DMS153 (cell line): ENCODE data around the gene TNIK.

Experiments
- DNase-seq: peaks from one replicate; lab custom pipeline; 2025; lab: John Stamatoyannopoulos, UW

Gene TNIK

GRCh38 chr3:171165983-171166382 is 294.2 kb downstream of the TNIK start:
- no peak for DNase-seq

DNA sequence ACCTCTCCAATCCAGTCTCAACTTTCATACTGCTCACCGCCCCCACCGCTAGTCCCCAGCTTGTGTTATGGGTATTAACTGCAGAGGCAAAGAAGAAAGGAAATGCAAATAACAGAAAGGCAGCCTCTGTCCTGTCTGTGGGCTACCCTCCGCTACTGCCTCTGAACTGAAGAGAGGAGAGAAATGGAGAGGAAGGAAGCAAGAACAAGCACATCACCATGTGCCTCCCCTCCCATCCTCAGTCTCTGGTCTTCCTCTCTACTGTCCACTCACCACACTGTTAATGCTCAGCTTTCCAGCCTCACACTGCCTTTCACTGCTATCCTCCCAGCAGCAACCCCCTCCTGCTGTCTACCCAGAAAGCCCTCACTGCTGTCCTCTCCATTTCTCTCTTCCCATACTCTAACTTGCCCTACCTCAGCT is 294.7 kb downstream of the TNIK start:
- DNase-seq = no peak

DNA sequence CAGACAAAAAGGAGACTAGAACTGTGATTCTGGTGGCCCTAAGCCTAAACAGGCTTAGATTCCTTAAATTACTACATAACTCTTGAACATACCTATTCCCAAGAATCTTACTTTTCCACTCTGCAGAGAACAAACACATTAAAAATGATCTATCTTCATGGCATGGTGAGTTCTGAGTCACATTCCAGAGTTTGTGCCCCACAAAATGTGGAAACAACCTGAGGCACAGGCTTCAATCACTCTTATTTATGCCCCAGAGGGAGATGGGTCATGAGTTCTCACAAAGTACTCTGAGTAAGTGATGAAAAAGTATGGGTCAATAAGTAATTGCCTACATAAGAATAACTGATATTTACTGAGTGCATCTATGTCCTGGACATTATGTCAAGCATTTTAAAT is 296.1 kb downstream of the TNIK start:
- DNase-seq = no peak

- no peak for DNase-seq
Observed at GRCh38 chr3:171163101-171164066, 296.8 kb downstream of the TNIK start.

GRCh38 chr3:171160325-171160724 is 299.9 kb downstream of the TNIK start:
- no peak for DNase-seq

GRCh38 chr3:171159822-171160157 is 300.4 kb downstream of the TNIK start:
- DNase-seq = no peak

DNA sequence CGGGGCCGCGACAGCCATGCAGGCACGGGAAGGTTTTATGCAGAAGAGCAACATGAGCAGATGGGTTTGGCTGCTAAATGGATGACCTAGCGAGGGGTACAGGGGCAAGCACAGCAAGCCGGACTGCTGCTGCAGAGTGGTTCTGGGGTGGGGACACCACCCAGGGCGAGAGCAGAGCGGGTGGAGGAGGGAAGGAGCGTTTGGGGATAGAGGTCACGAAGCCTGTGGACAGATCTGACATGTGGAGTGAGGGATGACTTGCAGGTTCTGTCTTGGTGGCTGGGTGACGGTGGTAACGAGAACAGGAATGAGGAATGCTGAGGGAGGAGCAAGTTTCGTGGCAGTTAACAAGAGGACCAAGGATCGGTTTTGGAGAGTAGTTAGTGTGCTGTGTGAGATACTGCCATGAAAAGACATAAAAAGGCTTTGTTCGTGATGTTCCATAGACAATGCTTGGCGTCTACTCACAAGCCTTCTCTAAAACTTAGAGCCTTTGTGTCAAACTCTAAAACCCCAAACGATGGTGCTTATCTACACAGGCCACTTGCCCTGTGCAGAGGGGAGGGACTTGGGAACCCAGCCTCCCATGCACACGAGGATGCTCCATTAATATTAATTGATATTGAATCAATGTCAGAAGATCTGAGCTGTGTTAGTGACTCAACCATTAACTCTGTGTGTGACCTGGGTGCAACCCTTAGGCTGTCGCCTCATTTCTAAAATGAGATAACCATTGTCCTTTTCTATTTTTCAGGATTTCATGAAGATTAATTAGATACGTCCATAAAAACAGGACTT is 301.0 kb downstream of the TNIK start:
- DNase-seq = no peak

- no peak for DNase-seq
Observed at GRCh38 chr3:171157980-171158379, 302.2 kb downstream of the TNIK start.

DNA sequence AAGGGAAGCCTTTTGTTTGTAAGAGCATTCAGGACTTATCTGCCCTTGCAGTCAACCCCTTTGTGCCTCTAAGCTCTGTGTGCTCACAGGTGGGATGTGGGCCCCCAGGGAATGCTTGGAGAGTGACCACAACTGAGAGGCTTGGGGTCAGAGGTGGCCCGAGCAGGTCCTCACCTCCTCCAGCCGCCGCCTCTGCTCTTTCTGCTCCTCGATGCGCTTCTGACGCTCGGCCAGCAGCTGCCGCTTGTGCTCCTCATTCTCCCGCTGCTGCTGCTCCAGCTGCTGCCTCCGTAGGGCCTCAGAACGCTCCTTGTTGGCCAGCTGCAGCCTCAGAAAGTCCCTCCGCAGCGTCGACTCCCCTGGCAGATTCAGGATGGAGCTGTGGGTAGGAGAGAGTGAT is 302.9 kb downstream of the TNIK start:
- DNase-seq = no peak

DNA sequence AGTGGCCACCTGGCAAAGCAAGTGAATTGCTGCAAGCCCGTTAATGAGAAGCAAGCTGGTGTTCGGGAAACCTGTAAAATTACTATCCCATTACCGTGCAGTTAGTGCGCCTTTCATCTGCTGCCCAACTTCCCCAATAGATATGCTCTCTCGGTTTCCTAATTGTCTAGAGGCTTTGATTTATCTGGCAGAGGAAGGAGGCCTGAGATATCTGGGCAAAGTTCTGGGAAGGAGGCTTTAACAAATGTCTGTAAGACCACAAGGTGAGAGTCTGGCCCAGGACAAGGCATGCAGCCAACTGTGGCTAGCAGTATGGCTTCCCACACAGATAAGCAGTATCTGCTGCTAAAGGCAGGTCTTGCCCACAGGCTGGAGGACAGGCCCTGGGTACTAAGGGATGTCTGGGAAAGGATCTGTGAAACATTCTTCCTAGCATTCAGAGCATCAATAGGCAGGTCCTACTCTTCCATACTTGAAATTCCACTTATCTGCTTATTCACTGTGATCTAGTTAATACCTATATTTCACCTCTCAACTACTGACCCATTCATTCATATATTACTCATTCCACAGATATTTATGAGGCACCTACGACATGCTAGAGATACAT is 303.7 kb downstream of the TNIK start:
- DNase-seq = no peak

- DNase-seq = no peak
Observed at GRCh38 chr3:171155122-171155700, 305.0 kb downstream of the TNIK start.

DNA sequence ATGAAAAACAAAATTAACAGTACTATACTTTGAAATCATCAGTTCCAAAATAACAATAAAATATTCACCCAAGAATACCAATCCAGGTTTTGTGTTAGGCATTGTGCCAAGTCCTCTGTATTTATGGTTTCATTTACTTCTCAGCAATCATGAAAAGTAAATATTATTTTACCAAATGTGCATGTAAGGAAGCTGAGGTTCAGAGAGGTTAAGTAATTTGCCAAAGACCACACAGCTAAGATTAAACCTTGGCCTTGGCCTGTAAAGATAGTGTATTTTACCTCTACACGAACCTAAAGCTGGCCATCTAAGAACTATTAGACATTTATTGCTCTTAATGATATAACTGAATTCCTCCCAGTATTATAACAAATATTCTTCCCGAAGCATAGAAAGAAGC is 309.3 kb downstream of the TNIK start:
- DNase-seq = no peak

- no peak for DNase-seq
Observed at GRCh38 chr3:171149526-171150116, 310.6 kb downstream of the TNIK start.

DNA sequence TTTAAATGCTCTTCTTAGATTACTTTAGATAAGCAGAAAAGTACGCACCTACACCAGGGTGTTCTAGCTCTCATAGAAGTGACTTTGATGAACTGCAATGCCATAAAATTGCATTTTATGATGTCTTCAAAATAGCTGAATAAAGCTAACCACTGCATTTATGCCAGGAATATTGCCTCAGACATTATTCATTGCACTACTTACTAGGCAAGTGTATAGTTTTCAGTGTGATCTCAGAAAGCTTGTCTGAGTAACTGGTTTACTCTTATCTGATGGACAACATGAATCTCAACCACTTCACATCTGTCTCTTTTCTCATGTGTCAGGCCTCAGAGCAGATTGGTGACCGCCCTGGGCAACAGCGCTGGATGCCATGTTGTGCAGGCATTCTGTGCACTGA is 314.4 kb downstream of the TNIK start:
- DNase-seq = no peak

- DNase-seq = no peak
Observed at GRCh38 chr3:171142985-171143384, 317.2 kb downstream of the TNIK start.

DNA sequence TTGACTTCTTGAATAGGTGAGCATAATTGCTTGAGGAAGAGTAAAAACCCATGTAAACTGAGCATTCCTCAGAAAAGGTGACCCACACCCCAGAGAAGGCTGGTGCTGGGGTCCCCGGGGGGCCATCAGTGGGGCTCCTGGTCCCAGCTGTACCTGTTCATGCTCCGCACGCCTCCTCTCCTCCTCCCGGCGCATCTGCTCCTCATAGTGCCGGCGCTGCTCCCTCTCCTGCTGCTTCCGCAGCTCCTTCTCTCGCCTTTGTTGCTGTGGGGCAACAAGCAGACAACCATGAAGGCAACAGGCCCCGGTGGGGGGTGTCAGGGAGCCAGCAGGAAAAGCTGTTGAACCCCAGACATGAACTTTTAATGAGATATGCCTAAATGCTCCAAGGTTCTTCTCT is 320.0 kb downstream of the TNIK start:
- no peak for DNase-seq

GRCh38 chr3:171138027-171138426 is 322.2 kb downstream of the TNIK start:
- no peak for DNase-seq

GRCh38 chr3:171135549-171135948 is 324.7 kb downstream of the TNIK start:
- no peak for DNase-seq

GRCh38 chr3:171133796-171134569 is 326.2 kb downstream of the TNIK start:
- no peak for DNase-seq

DNA sequence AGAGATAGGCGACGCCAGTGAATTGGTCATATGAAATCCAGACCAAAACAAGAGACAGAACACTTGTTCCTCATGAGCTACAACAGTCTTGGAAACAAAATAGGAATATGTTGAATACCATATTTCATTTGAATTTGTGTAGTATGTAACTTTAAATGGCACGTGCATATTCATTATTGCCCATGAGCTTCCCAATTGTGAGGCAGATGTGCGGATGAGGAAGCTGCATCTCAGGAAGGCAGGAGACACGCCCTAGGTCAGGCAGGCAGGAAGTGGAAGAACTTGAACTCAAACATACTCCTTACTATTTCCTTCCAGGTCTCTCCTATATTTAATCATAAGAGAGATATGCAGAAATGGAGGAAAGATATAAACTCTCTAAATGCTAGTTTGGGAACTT is 326.9 kb downstream of the TNIK start:
- DNase-seq = no peak

DNA sequence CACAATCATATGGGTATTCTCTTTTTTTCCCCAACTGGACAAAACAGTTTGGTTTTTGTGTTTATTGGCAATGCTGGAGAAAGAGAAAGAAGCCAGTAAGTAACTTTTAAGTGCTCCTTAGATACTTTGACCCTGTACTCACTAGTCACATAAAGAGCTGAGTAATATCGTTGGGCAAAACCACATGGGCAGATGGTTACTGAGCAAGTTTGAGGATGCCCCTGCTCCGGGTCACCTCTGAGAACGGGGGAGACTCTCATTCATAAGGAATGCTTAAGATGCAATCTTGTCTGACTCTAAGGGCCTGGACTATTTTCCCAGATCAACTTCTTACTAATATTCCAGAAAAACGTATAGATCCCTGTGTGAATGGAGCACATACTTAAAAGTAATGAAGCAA is 327.3 kb downstream of the TNIK start:
- DNase-seq = no peak
